Suprapubic skin (tissue), 3 donors: ENCODE results near the gene CHRNA4.

ENCODE experiments used
- CTCF ChIP-seq, 2 donors: fragments of 200-600 bp in 1 of 2; fragments of 450-650 bp in 1 of 2; sonication (generic) in 1 of 2; IDR thresholded peaks; one replicate each; pipeline ENCODE4 v1.5.1; 2016 to 2019; ENCODE audit warnings: antibody characterized with exemption in 2 of 2, mild to moderate bottlenecking in 1 of 2, moderate library complexity in 1 of 2
- EP300 ChIP-seq: sonication (generic); formaldehyde crosslinking; IDR thresholded peaks from one replicate; pipeline ENCODE4 v1.6.1; 2017; ENCODE audit warnings: antibody characterized with exemption

GRCh38 chr20:63343460-63344445, 17.4 kb downstream of the CHRNA4 start:
- no peak for TF ChIP-seq EP300
- TF ChIP-seq CTCF (IDR thresholded peaks at IDR 0.05), result no peak
